ENCODE results near the gene NEUROG1.
"Not testable (repeated sequence)": the region's sequence is repeated elsewhere in the genome, so short reads cannot be mapped to it uniquely, and the experiment has no call there.

NEUROG1 gene

DNA sequence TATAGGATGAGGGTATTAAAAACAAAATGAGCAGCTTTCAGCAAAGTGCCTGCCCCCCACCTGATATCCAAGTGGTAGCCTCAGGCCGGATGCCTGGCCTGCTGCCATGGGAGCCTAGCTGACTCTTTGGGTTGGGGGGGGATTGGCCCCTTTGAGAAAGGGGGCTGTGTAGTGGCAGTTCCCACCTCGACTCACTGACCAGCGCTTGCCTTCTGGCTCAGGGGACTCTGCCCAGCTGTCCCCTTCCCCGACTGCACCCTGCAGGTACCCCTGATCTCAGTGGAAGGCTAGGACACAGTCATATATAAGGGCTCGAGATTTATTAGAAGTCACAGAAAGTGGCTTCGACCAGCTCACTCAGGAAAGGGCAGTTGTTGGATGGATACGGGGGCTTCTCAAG, 1.5 kb upstream of the NEUROG1 start:
- DNase-seq (ENCODE audit: low read depth, low spot score) = no peak

GRCh38 chr5:135535420-135535819, 344 bp downstream of the NEUROG1 start:
- no peak for DNase-seq (ENCODE audit: low read depth, low spot score)

DNA sequence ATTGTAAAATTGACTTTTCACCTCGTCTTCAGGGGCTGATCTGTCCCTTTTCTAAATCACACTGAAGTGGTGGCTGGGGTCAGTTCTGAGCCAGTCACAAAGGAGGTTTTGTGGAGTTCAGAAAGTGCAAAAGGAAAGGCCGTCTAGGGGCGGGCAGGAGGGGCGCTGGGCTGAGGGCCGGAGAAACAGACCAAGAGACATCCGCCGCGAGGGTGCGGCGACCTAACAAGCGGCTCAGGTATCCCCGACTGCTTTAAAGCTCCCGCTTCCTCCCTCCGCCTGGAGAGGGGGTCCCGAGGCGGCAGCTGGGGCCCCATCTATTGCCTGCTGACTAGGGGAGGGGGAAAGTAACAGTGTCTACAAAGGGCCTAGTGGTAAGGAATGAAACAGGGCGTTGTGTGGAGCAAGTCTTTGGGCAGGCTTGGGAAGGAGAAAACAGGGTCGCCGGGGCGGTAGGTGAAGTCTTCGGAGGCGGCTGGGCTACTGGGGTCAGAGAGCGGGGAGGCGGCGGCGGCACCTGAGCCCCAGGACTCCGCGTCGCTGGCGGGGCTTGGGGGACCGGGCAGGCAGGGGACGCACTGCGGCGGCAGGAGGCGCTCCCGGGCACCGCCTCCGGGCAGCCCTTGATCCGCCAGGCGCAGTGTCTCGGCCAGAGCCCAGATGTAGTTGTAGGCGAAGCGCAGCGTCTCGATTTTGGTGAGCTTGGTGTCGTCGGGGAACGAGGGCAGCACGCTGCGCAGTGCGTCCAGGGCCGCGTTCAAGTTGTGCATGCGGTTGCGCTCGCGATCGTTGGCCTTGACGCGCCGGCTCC, 950 bp downstream of the NEUROG1 start:
- no peak for DNase-seq (ENCODE audit: low read depth, low spot score)

- DNase-seq (ENCODE audit: low read depth, low spot score) = no peak
These were observed 2.0 kb downstream of the NEUROG1 start for GRCh38 chr5:135533794-135534193.

DNA sequence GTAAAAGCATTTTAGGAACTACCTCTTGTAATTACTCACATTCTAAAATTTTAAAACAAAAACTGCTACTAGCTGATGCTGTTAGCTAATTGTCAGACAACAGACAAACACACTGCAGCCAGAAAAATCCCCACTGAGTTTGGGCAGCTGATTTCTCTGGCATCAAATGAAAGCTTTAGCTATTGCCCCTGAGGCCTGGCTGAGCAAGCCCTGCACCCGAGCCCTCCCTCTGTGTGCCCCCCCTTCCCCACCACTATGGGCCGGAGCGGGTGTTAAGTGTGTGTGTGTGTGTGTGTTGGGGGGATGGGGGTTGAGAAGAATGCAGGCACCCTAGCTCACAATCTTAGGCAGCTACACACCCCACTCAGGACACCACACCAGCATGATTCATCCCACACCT, 2.4 kb downstream of the NEUROG1 start:
- DNase-seq (ENCODE audit: low read depth, low spot score) = no peak

DNA sequence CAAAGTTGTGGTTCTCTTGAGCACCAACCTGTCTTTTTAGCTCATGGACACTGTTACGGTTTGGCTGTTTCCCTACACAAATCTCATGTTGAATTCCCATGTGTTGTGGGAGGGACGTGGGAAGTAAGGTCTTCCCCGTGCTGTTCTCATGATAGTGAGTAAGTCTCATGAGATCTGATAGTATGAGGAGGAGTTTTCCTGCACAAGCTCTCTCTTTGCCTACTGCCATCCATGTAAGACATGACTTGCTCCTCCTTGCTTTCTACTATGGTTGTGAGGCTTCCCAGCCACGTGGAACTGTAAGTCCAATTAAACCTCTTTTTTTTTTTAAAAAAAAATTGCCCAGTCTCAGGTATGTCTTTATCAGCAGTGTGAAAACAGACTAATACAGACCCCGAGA, 6.2 kb downstream of the NEUROG1 start:
- not testable (repeated sequence) for DNase-seq (ENCODE audit: low read depth, low spot score)

DNA sequence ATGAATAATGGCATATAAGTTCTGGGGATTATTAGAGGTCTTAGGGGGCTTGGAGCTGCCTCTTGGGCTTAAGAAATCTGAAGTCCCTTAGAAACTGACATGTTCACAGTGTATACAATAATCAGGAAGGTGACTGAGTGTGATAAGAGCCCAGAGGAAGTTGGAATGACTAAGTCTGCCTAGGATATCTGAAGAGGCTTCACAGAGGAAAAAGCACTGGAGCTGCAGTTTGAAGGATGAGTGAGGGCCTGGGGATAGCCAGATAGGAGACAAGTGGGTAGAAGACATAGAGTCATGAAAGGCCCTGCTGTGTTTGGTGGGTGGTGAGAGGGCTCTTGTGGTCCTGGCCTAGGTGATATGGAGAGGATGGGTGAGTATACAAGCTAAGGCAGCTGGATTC, 8.8 kb downstream of the NEUROG1 start:
- DNase-seq (ENCODE audit: low read depth, low spot score) = no peak

DNA sequence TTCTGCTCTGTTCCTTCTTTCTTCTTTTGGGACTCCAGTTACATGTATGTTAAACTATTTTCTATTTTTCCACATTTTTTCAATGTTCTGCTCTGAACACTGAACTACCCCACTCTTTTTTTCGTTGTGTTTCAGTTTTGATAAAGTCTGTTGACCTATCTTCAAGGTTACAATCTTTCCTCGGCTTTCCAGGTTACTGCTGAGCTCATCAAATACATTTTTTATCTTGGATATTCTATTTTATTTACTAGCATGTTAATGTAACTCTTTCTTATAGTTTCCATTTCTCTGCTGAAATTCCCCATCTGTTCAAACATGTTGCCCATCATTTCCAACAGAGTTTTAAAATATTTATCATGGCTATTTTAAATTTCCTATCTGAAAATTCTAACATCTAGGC, 13.8 kb downstream of the NEUROG1 start:
- no peak for DNase-seq (ENCODE audit: low read depth, low spot score)

DNA sequence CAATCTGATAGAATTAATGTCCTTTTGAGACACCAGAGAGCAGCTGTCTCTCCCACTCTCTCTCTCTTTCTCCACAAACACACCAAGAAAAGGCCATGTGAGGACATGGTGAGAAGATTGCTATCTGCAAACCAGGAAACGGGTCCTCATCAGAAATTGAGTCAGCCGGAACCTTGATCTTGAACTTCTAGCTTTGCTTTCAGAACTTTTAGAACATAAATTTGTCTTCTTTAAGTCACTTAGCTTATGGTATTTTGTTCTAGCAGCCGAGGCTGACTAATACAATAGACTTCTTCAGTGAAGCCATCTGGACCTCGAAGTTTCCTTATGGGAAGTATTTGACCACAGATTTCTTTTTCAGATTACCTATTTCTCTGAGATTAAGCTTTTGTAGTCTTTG, 18.1 kb downstream of the NEUROG1 start:
- DNase-seq (ENCODE audit: low read depth, low spot score) = no peak

DNA sequence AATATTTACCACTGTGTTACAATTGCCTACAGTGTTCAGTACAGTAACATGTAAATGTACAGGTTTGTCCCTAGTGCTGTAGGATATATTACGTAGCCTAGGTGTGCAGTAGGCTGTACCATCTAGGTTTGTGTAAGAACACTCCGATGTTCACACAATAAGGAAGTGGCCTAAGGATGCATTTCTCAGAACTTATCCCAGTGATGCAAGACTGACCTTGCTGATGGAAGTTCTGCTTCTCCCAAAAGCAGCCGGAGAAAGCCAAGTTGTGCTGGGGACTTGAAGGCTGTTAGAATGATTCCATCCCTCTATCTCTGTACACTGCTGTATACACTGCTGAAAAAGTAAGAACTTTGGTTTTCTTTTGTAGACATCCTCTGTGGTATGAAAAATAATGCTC, 21.6 kb downstream of the NEUROG1 start:
- no peak for DNase-seq (ENCODE audit: low read depth, low spot score)

GRCh38 chr5:135511761-135512575, 23.8 kb downstream of the NEUROG1 start:
- no peak for DNase-seq (ENCODE audit: low read depth, low spot score)

DNA sequence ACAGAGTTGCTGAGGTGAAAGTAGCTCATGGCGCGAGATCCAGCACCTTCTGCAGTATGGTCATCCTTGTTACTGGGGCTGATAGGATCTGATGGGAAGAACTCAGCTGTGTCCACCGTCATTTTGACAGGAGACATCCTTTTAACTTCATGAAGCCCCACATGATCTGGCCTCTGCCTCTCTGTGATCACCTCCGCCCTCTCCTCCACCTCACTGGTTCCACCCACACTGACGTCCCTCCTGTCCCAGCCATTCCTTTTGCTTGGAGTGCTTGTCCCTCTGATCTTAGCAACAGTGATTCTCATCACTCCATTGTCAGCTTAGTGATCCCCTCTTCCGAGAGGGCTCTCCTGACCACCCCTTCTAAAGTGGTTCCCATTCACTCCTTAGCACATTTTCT, 25.8 kb downstream of the NEUROG1 start:
- DNase-seq (ENCODE audit: low read depth, low spot score) = no peak

DNA sequence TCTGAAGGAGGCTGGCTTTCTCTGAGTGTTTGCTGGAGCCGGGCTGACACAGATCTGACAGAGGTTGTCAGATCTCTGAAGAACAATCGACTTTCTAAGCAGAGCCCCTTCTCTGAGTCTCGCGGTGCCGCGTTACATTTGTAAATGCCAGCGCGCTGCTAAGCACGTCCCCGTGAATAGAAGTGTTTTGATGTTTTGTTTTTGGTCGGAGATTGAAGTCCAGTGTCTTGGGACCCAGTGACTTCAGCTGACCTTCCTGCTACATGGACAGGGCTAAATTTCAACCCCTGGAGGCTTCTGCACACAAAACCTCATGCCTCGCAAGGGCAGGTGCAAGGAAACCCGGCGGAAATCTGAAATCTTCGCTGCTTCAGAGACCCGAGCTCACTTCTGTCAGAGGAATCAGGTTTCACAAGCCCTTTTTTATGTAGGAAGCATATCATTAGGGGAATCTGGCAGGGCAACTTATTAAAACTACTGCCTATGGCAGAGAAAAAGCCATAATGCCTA, 27.2 kb downstream of the NEUROG1 start:
- no peak for DNase-seq (ENCODE audit: low read depth, low spot score)

- no peak for DNase-seq (ENCODE audit: low read depth, low spot score)
These were observed 29.8 kb downstream of the NEUROG1 start for GRCh38 chr5:135505973-135506372.

DNA sequence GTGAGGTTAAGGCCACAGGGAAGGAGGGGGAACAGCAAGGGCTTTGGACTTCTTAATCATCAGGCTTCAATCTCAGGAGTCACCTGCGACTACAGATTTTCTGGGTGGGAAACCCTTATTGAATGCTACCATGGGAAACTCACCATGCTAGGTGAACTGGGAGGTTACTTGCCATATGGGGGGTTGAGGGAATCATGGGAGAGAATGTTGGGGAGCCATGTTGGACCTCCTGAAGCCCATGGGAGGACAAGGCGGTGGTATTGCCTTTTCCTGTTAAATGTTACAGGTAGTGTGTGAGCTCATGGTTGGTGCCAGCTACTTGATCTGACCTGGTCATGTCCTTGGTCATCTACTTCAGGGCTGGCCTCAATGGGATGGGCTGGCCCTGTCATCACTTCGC, 31.4 kb downstream of the NEUROG1 start:
- DNase-seq (ENCODE audit: low read depth, low spot score) = no peak

DNA sequence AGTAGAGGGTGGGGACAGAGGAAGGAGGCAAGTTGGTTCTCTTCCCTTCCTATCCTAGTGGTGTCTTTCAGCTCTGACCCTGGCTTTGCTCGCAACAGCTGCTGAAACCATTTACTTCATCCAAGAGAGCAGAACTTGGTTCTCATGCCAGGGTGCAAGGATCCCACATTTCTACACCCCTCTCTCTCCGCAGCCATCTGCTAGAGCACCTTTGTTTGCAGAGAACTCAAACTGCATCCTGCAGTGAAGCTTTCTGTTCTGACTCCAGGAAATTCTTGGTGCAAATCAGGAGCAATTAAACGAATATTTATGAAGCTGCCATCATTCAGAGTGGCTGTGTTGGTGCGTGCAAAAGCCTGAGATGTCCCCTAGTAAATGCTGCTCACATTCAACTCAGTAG, 31.9 kb downstream of the NEUROG1 start:
- DNase-seq (ENCODE audit: low read depth, low spot score) = no peak

DNA sequence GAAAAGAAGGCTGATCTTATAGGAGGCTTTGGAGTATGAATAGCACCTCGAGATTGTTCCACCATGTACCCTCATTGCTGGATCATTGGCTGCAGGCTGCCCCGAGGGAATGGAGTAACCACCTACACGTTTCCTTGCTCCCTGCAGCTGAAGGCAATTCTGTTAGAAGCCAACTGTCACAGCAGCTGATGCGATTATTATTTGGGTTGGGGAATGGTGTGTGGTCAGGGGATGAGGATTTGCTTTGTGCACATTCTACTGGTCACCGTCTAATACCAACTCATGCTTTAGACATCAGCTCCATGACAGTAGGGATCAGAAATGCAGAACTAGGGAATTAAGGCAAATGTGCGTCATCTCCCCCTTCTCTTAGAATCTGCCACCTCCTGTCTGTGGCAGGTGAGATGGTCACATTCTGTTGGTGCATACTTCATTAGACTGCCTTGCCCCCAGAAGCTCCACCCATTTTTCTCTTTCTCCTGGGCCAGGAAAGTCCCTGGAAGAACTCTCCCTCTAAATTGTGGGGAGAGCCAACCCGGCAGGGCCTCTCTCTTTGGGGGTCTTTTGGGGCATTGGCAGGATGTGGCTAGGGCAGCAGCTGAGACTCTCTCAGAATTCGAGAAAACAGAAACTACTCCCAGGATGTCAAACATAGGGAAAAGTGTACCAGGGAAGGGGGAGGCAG, 32.8 kb downstream of the NEUROG1 start:
- no peak for DNase-seq (ENCODE audit: low read depth, low spot score)

- DNase-seq (ENCODE audit: low read depth, low spot score) = no peak
These were observed 33.8 kb downstream of the NEUROG1 start for GRCh38 chr5:135501965-135502364.

- no peak for DNase-seq (ENCODE audit: low read depth, low spot score)
These were observed 37.1 kb downstream of the NEUROG1 start for GRCh38 chr5:135498637-135498995.

GRCh38 chr5:135497971-135498636, 37.7 kb downstream of the NEUROG1 start:
- no peak for DNase-seq (ENCODE audit: low read depth, low spot score)

- DNase-seq (ENCODE audit: low read depth, low spot score) = not testable (repeated sequence)
These were observed 40.2 kb downstream of the NEUROG1 start for GRCh38 chr5:135495531-135495930.

GRCh38 chr5:135494196-135494595, 41.6 kb downstream of the NEUROG1 start:
- no peak for DNase-seq (ENCODE audit: low read depth, low spot score)

All from activated CD4-positive, CD25-positive, alpha-beta regulatory T cell treated with anti-CD3 and anti-CD28 coated beads, Interleukin-2, amount 50 U/mL, for 16 hours (primary cell).